Measurements from ENCODE around the gene VTI1A.
"Not testable (repeated sequence)": the region's sequence is repeated elsewhere in the genome, so short reads cannot be mapped to it uniquely, and the experiment has no call there.

VTI1A gene

DNA sequence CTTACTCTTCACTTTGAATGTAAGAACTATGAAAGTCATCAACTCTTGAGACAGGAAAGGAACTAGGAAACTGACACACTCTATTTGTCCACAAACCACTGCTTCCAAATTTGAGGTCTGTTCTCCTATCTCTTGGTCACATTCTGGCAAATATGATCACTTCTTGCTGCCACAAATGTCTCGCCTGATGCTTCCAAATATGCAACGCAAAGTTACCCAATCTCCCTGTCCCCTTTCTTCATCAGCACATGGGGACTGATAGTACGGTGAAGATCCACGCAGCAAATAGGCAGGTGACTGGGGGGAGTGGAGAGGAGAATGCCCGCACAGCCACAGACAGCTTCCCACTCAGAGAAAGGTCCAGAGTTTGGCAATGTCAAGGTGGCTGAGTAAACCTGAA is 410.5 kb downstream of the VTI1A start:
- no peaks in the 10 kb centered on the region for H3K79me2 ChIP-seq (ENCODE audit: insufficient read depth, low read depth)
- H3K27me3 ChIP-seq (ENCODE audit: insufficient read depth, low read depth) = no peaks in the 10 kb centered on the region
- no peaks in the 10 kb centered on the region for H4K20me1 ChIP-seq (ENCODE audit: insufficient read depth)
- H3K36me3 ChIP-seq (ENCODE audit: insufficient read depth) = no peaks in the 10 kb centered on the region
- no peaks in the 10 kb centered on the region for H3K4me1 ChIP-seq (ENCODE audit: low read depth, poor library complexity, severe bottlenecking)
- no peak overlapping the region for H2AFZ ChIP-seq (ENCODE audit: low read depth)
- TF ChIP-seq CTCF (conservative IDR thresholded peaks at IDR 0.05; ENCODE audit: low read depth, low read length) = no peak
- H3K4me2 ChIP-seq = no peak overlapping the region
- no peak overlapping the region for H3K9ac ChIP-seq
- no peak overlapping the region for H3K4me3 ChIP-seq (IDR thresholded peaks at IDR 0.05; ENCODE audit: insufficient read depth, low read depth, low read length)
- H3K27ac ChIP-seq = no peak overlapping the region

- Histone ChIP-seq H3K27me3 (ENCODE audit: insufficient read depth, low read depth) (no peaks in the 10 kb centered on the region), H3K36me3 (ENCODE audit: insufficient read depth) (no peaks in the 10 kb centered on the region)
These were observed 412.1 kb downstream of the VTI1A start for GRCh38 chr10:112858986-112859651.

DNA sequence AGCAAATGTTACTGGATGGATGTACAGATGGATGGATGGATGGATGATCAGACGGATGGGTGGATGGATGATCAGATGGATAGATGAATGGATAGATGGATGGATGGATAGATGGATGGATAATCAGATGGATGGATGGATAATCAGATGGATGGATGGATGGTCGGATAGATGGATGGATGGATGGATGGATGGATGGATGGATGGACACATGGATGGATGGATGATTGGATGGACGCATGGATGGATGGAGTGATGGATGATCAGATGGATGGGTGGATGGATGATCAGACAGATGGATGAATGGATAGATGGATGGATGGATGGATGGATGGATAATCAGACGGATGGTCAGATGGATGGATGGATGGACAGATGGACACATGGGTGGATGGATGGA is 412.8 kb downstream of the VTI1A start:
- Histone ChIP-seq H3K9ac (no peak overlapping the region), H3K4me3 (IDR thresholded peaks at IDR 0.05; ENCODE audit: insufficient read depth, low read depth, low read length) (no peak overlapping the region), H3K27ac (no peak overlapping the region), H2AFZ (ENCODE audit: low read depth) (no peak overlapping the region), H3K4me1 (ENCODE audit: low read depth, poor library complexity, severe bottlenecking) (no peaks in the 10 kb centered on the region), H3K27me3 (ENCODE audit: insufficient read depth, low read depth) (no peaks in the 10 kb centered on the region), H3K36me3 (ENCODE audit: insufficient read depth) (no peaks in the 10 kb centered on the region), H3K4me2 (no peak overlapping the region), H4K20me1 (ENCODE audit: insufficient read depth) (no peaks in the 10 kb centered on the region), H3K79me2 (ENCODE audit: insufficient read depth, low read depth) (no peaks in the 10 kb centered on the region)
- TF ChIP-seq CTCF (conservative IDR thresholded peaks at IDR 0.05; ENCODE audit: low read depth, low read length) = no peak

More at GRCh38 chr10:112858986-112859651, 412.1 kb downstream of the VTI1A start:
- Histone ChIP-seq H3K27ac (no peak overlapping the region), H3K4me1 (ENCODE audit: low read depth, poor library complexity, severe bottlenecking) (no peaks in the 10 kb centered on the region), H2AFZ (ENCODE audit: low read depth) (no peak overlapping the region), H4K20me1 (ENCODE audit: insufficient read depth) (no peaks in the 10 kb centered on the region), H3K4me2 (no peak overlapping the region), H3K79me2 (ENCODE audit: insufficient read depth, low read depth) (no peaks in the 10 kb centered on the region), H3K9ac (no peak overlapping the region), H3K4me3 (IDR thresholded peaks at IDR 0.05; ENCODE audit: insufficient read depth, low read depth, low read length) (no peak overlapping the region)
- TF ChIP-seq CTCF (conservative IDR thresholded peaks at IDR 0.05; ENCODE audit: low read depth, low read length) = no peak

- H3K36me3 ChIP-seq (ENCODE audit: insufficient read depth); H3K4me2 ChIP-seq; H3K9ac ChIP-seq; H2AFZ ChIP-seq (ENCODE audit: low read depth); H4K20me1 ChIP-seq (ENCODE audit: insufficient read depth); H3K27me3 ChIP-seq (ENCODE audit: insufficient read depth, low read depth); H3K79me2 ChIP-seq (ENCODE audit: insufficient read depth, low read depth); H3K4me1 ChIP-seq (ENCODE audit: low read depth, poor library complexity, severe bottlenecking); H3K27ac ChIP-seq; H3K4me3 ChIP-seq (IDR thresholded peaks at IDR 0.05; ENCODE audit: insufficient read depth, low read depth, low read length): not testable (repeated sequence)
These were observed 416.4 kb downstream of the VTI1A start for GRCh38 chr10:112863461-112863860.
